ENCODE data around the gene RASA2. TPM values are rescaled to one million over a fixed set of nuclear protein-coding genes. Genes with fewer than 3 reads are reported as not detected.

The RASA2 gene
- total and polyA plus RNA-seq, 2 of the 8 experiments (the other 6 are each of a cell fraction or from before 2014, with no cell fraction given): 3.5 to 15.9 TPM

DNA sequence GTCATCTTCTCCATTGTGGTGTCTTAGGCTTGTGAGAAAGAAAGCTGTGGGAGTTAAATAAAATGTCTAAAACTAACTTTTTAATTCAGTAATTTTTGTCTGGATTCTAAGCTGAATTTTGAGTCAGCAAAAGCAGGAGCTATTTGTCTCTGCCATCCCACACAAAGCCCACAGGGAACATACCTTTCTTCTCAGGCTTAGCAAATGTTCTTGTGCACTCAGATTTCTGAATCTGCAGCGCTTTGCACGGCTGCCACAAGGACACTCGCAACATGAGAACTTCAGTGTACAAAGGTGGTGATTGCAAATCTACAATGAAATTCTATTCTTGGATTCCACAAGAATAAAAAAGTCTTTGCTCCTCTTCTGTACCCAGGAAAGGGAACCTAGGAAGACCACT lies 163.0 kb downstream of the RASA2 start:
- no peaks in the 10 kb centered on the region for H3K9me3 ChIP-seq (ENCODE audit: insufficient read depth in 2 of 2, low read depth in 1 of 2, low read length in 1 of 2)
- FAIRE-seq (no peak), DNase-seq (ENCODE audit: low read depth in 1 of 2, low spot score in 2 of 2) (no peak)
- H2AK5ac ChIP-seq (ENCODE audit: low read depth, low read length): no peak overlapping the region
- ChIA-PET POLR2A (ENCODE audit: partially characterized antibody) (interaction anchor here (0.7 kb wide), 1 partner anchor 226 kb away, joined by 3 read pairs; no protein-coding TSS in a partner anchor), CTCF (ENCODE audit: partially characterized antibody) (interaction anchor here (0.6 to 1.1 kb wide), 4 partner anchors 29 to 298 kb away, joined by 3 to 4 read pairs (median 3); no protein-coding TSS in a partner anchor)
- H2BK12ac ChIP-seq (ENCODE audit: low read depth, low read length): no peak overlapping the region
- no peak overlapping the region for H2AFZ ChIP-seq (ENCODE audit: low read length)
- no peak overlapping the region for H3K4ac ChIP-seq (replicated peaks; ENCODE audit: insufficient read length, low read depth, low read length)
- H3K18ac ChIP-seq (ENCODE audit: extremely low read depth, low read length): no peak overlapping the region
- WGBS, 2 experiments (ENCODE audit: extremely low coverage in 1 of 2, insufficient coverage in 1 of 2, insufficient read length in 1 of 2, insufficient replicate concordance in 2 of 2, low coverage in 1 of 2, low lambda C conversion rate in 2 of 2, missing lambda C conversion rate in 1 of 2): 66% methylated on average over 3 of the region's 3 CpGs; no CpG with 5 or more reads in 1 of the 2 experiments
- H4K91ac ChIP-seq (replicated peaks; ENCODE audit: insufficient read length, low read length): no peak overlapping the region
- H3K9ac ChIP-seq (replicated peaks in 1 of 4; ENCODE audit: extremely low read depth in 1 of 4, low read depth in 3 of 4, low read length in 3 of 4): no peak overlapping the region
- H3K4me1 ChIP-seq (replicated peaks in 1 of 4; ENCODE audit: control insufficient read depth in 3 of 4, insufficient read depth in 4 of 4, low read length in 3 of 4): peaks cover 0 to 5% (median 0%) of the 10 kb centered on the region in 4 experiments; a peak in 2 of 7 replicates
- no peak overlapping the region for H4K8ac ChIP-seq (ENCODE audit: extremely low read depth, insufficient read depth, low read length)
- TF ChIP-seq TAF1 (IDR thresholded peaks at IDR 0.05; ENCODE audit: low read depth, low read length) (no peak), RFX5 (IDR thresholded peaks at IDR 0.05; ENCODE audit: borderline replicate concordance, low read depth, low read length) (no peak), EZH2 (IDR thresholded peaks at IDR 0.05; ENCODE audit: low read depth, low read length, severe bottlenecking) (no peak), BRCA1 (IDR thresholded peaks at IDR 0.05; ENCODE audit: low read depth, low read length) (no peak)
- TF ChIP-seq, protein P1, sequence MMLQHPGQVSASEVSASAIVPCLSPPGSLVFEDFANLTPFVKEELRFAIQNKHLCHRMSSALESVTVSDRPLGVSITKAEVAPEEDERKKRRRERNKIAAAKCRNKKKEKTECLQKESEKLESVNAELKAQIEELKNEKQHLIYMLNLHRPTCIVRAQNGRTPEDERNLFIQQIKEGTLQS (IDR thresholded peaks at IDR 0.05; ENCODE audit: insufficient read depth, low read depth, low read length): no peak
- no peak overlapping the region for H2BK120ac ChIP-seq (replicated peaks; ENCODE audit: low read depth, low read length)
- no peak overlapping the region for H3K4me3 ChIP-seq (ENCODE audit: extremely low read depth in 1 of 4, insufficient read depth in 2 of 4, low read depth in 3 of 4, low read length in 4 of 4)
- H3K56ac ChIP-seq (replicated peaks; ENCODE audit: insufficient read length, low read depth, low read length): no peak overlapping the region
- H3K27me3 ChIP-seq (replicated peaks in 1 of 4; ENCODE audit: control insufficient read depth in 3 of 4, extremely low read depth in 1 of 4, insufficient read depth in 3 of 4, low read length in 3 of 4): no peaks in the 10 kb centered on the region
- H3K23ac ChIP-seq (ENCODE audit: insufficient read length): no peak overlapping the region
- H4K5ac ChIP-seq (ENCODE audit: insufficient read length, low read depth, low read length): no peak overlapping the region
- H3K27ac ChIP-seq (ENCODE audit: low read depth, low read length): no peak overlapping the region
- H3K36me3 ChIP-seq (ENCODE audit: control insufficient read depth in 2 of 4, insufficient read depth in 4 of 4, low read length in 3 of 4): no peaks in the 10 kb centered on the region
- no peak overlapping the region for H3K14ac ChIP-seq (ENCODE audit: insufficient read length)
- H3K79me1 ChIP-seq (ENCODE audit: low read depth, low read length): no peaks in the 10 kb centered on the region
- H2BK15ac ChIP-seq (ENCODE audit: low read length): no peak overlapping the region
- H3K79me2 ChIP-seq (ENCODE audit: control insufficient read depth in 1 of 2, insufficient read depth in 2 of 2, low read length in 2 of 2): no peaks in the 10 kb centered on the region
- H3K4me2 ChIP-seq (ENCODE audit: insufficient read depth in 1 of 2, low read depth in 2 of 2, low read length in 2 of 2): no peak overlapping the region
- no peak overlapping the region for H2BK20ac ChIP-seq (ENCODE audit: low read length)
- H2BK5ac ChIP-seq (ENCODE audit: low read depth, low read length): no peak overlapping the region
- H4K20me1 ChIP-seq (replicated peaks in 1 of 2; ENCODE audit: control insufficient read depth in 1 of 2, insufficient read depth in 2 of 2, low read length in 2 of 2): no peaks in the 10 kb centered on the region
- no peaks in the 10 kb centered on the region for H3K23me2 ChIP-seq (ENCODE audit: low read depth, low read length)

Measured in H1 (cell line).